Central memory CD8-positive, alpha-beta T cell (primary cell): ENCODE data around the gene MCL1.

Experiments used
- ATAC-seq: fragments of 150-1000 bp; cut with Tn5 transposase; replicated peaks from 2 replicates; pipeline ENCODE4 v1.10.0; 2022; ENCODE audit warnings: mild to moderate bottlenecking, moderate FRiP score, moderate number of reproducible peaks; ENCODE audit not compliant: poor library complexity, severe bottlenecking; ENCODE audit errors: extremely low read depth
- DNase-seq, 2 donors: peaks; one replicate each; pipeline ENCODE4 v3.0.0; 2021; ENCODE audit warnings: low spot score in 2 of 2
- H3K27ac Mint-ChIP-seq: one replicate; pipeline ENCODE4 v1.8.0; 2022; ENCODE audit warnings: low read depth, mild to moderate bottlenecking, moderate library complexity, mixed read lengths
- H3K27me3 Mint-ChIP-seq: one replicate; pipeline ENCODE4 v1.8.0; 2022; ENCODE audit warnings: mixed read lengths
- H3K36me3 Mint-ChIP-seq: one replicate; pipeline ENCODE4 v1.8.0; 2022; ENCODE audit warnings: mild to moderate bottlenecking, moderate library complexity, mixed read lengths; ENCODE audit not compliant: insufficient read depth
- H3K4me1 Mint-ChIP-seq: one replicate; pipeline ENCODE4 v1.8.0; 2022; ENCODE audit warnings: mixed read lengths
- H3K4me3 Mint-ChIP-seq: one replicate; pipeline ENCODE4 v1.8.0; 2022; ENCODE audit warnings: mild to moderate bottlenecking, moderate library complexity, mixed read lengths
- H3K9me3 Mint-ChIP-seq: one replicate; pipeline ENCODE4 v1.8.0; 2022; ENCODE audit warnings: mixed read lengths

MCL1 gene

GRCh38 chr1:150562446-150563339, 16.7 kb downstream of the MCL1 start:
- Mint-ChIP-seq H3K4me3 (peak overlapping the region; percentile 85), H3K4me1 (peaks cover 58% of the 10 kb centered on the region), H3K9me3 (no peaks in the 10 kb centered on the region), H3K27ac (peak overlapping the region; percentile 97), H3K36me3 (peaks cover 28% of the 10 kb centered on the region), H3K27me3 (no peaks in the 10 kb centered on the region)
- DNase-seq, result peak in 1 of 2 donors; percentile 53
- ATAC-seq, result peak; percentile 26

DNA sequence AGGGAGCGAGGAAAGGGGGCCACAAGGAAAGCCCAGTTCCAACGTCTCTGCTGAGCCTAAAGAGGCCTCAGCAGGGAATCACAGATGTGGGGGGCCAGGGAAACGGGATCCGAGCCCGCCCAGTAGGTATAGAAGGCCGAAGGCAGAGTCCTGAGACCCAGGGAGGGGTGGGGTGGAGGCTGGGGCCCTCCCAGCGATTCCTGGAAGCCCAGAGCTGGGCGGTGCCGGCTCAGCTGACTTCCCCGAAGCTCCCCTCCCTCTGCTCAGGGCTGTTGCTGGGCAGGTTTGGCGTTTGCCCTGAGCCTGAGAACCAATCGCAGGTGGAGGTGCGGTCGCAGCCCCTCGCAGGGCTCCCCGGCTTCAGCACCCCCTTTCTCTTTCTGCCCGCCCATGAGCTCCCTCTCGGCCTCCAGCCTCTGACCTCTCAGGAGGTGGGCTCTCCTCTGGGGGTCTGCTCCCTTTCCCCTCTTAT, 17.4 kb downstream of the MCL1 start:
- Mint-ChIP-seq H3K4me3 (peak overlapping the region; percentile 85), H3K36me3 (peaks cover 26% of the 10 kb centered on the region), H3K27me3 (no peaks in the 10 kb centered on the region), H3K9me3 (no peaks in the 10 kb centered on the region), H3K4me1 (peaks cover 51% of the 10 kb centered on the region), H3K27ac (peak overlapping the region; percentile 97)
- ATAC-seq (peak; percentile 40), DNase-seq (peak; percentile 57 to 60)

DNA sequence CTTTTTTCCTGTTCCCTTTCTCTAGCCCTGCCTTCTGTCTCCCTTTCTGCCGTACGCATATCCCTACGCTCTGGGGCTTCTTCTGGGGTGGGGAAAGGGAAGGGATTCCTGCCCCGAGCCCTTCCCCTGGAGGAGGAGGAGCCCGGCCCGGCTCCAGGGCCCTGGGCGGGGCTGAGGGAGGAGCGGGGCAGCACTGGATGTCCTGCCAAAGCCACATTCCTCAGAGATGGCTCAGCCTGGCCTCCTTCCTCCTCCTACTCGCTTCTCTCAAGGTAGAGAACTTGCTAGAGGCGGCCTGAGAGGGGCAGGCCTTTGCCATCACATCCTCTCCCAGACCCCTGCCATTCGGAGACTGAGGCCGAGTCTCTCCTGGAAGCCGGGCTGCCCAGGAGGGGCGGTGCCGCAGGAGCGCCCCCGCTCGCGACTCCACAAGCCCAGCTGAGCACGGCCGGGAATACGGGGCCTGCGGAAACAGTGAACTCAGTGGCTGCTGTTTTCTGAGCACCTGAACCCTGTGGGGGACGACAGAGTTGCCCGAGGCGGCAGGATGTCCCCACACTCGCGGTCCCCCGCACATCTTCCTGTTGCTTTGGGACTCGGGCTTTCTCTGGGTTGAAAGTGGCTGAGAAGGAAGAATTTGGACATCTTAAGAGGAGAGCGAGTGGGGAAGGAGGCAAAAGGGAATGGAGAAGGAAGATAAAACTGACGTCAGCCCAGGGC, 18.0 kb downstream of the MCL1 start:
- peak overlapping the region; percentile 85 for H3K4me3 Mint-ChIP-seq
- DNase-seq, result peak; percentile 54 to 55
- no peaks in the 10 kb centered on the region for H3K9me3 Mint-ChIP-seq
- peak; percentile 26 for ATAC-seq
- H3K27me3 Mint-ChIP-seq, result no peaks in the 10 kb centered on the region
- peaks cover 45% of the 10 kb centered on the region for H3K4me1 Mint-ChIP-seq
- peaks cover 26% of the 10 kb centered on the region for H3K36me3 Mint-ChIP-seq
- H3K27ac Mint-ChIP-seq, result peak overlapping the region; percentile 97

GRCh38 chr1:150560576-150561253, 18.7 kb downstream of the MCL1 start:
- DNase-seq (peak; percentile 67 to 71), ATAC-seq (peak; percentile 29)
- Mint-ChIP-seq H3K4me3 (peak overlapping the region; percentile 85), H3K27me3 (no peaks in the 10 kb centered on the region), H3K36me3 (peaks cover 23% of the 10 kb centered on the region), H3K9me3 (no peaks in the 10 kb centered on the region), H3K4me1 (peaks cover 45% of the 10 kb centered on the region), H3K27ac (peak overlapping the region; percentile 97)

DNA sequence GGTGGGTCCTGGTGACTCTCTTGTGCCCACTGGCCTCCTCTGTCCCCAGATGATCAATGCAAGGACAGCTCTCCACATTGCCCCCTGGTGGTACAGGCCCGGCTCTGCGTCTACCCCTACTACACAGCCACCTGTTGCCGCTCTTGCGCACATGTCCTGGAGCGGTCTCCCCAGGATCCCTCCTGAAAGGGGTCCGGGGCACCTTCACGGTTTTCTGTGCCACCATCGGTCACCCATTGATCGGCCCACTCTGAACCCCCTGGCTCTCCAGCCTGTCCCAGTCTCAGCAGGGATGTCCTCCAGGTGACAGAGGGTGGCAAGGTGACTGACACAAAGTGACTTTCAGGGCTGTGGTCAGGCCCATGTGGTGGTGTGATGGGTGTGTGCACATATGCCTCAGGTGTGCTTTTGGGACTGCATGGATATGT, 19.4 kb downstream of the MCL1 start:
- ATAC-seq (no peak), DNase-seq (peak; percentile 56 to 61)
- Mint-ChIP-seq H3K9me3 (no peaks in the 10 kb centered on the region), H3K27me3 (no peaks in the 10 kb centered on the region), H3K27ac (peak overlapping the region; percentile 97), H3K4me1 (peaks cover 48% of the 10 kb centered on the region), H3K36me3 (peaks cover 26% of the 10 kb centered on the region), H3K4me3 (peak overlapping the region; percentile 85)

- peak overlapping the region; percentile 85 for H3K4me3 Mint-ChIP-seq
- H3K9me3 Mint-ChIP-seq, result no peaks in the 10 kb centered on the region
- H3K4me1 Mint-ChIP-seq, result peaks cover 48% of the 10 kb centered on the region
- no peak for ATAC-seq
- no peak for DNase-seq
- H3K27ac Mint-ChIP-seq, result peak overlapping the region; percentile 97
- no peaks in the 10 kb centered on the region for H3K27me3 Mint-ChIP-seq
- peaks cover 26% of the 10 kb centered on the region for H3K36me3 Mint-ChIP-seq
These were observed 19.8 kb downstream of the MCL1 start for GRCh38 chr1:150559656-150560010.

GRCh38 chr1:150558761-150559655, 20.4 kb downstream of the MCL1 start:
- peaks cover 30% of the 10 kb centered on the region for H3K36me3 Mint-ChIP-seq
- no peak overlapping the region for H3K27ac Mint-ChIP-seq
- DNase-seq, result no peak
- H3K9me3 Mint-ChIP-seq, result no peaks in the 10 kb centered on the region
- no peak overlapping the region for H3K4me3 Mint-ChIP-seq
- peaks cover 45% of the 10 kb centered on the region for H3K4me1 Mint-ChIP-seq
- H3K27me3 Mint-ChIP-seq, result no peaks in the 10 kb centered on the region
- no peak for ATAC-seq

- Mint-ChIP-seq H3K27me3 (no peaks in the 10 kb centered on the region), H3K4me1 (peaks cover 38% of the 10 kb centered on the region), H3K4me3 (no peak overlapping the region), H3K9me3 (no peaks in the 10 kb centered on the region), H3K36me3 (peaks cover 27% of the 10 kb centered on the region), H3K27ac (no peak overlapping the region)
- ATAC-seq (no peak), DNase-seq (no peak)
These were observed 21.1 kb downstream of the MCL1 start for GRCh38 chr1:150558303-150558704.

DNA sequence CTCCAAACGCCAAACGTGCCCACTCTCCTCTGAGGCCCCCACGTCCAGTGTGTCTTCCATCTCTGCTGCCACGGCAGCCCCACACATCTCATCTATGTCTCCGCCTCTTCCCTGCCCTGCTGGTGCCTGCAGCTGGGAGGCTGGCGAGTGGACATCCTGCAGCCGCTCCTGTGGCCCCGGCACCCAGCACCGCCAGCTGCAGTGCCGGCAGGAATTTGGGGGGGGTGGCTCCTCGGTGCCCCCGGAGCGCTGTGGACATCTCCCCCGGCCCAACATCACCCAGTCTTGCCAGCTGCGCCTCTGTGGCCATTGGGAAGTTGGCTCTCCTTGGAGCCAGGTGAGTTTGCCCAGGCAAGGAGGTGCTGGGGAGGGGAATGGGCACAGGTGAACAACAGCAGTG, 21.6 kb downstream of the MCL1 start:
- Mint-ChIP-seq H3K4me3 (no peak overlapping the region), H3K27me3 (no peaks in the 10 kb centered on the region), H3K27ac (no peak overlapping the region), H3K36me3 (peaks cover 25% of the 10 kb centered on the region), H3K9me3 (no peaks in the 10 kb centered on the region), H3K4me1 (peaks cover 34% of the 10 kb centered on the region)
- ATAC-seq (no peak), DNase-seq (no peak)

DNA sequence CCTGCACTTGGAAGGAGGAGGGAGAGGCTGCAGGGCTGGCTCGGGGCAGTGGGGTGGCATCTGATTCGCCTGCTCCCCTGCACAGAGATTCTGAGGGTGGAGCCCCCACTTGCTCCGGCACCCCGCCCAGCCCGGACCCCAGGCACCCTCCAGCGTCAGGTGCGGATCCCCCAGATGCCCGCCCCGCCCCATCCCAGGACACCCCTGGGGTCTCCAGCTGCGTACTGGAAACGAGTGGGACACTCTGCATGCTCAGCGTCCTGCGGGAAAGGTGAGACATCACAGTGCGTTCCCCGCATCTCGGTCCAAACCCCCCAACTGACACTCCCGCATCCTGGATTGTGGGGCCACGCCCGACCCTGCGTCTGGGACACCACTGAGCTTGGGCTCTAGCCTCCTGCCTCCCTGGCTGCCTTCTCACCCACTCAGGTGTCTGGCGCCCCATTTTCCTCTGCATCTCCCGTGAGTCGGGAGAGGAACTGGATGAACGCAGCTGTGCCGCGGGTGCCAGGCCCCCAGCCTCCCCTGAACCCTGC, 22.3 kb downstream of the MCL1 start:
- H3K4me1 Mint-ChIP-seq, result peaks cover 34% of the 10 kb centered on the region
- H3K4me3 Mint-ChIP-seq, result no peak overlapping the region
- no peaks in the 10 kb centered on the region for H3K27me3 Mint-ChIP-seq
- DNase-seq (no peak), ATAC-seq (no peak)
- H3K9me3 Mint-ChIP-seq, result no peaks in the 10 kb centered on the region
- no peak overlapping the region for H3K27ac Mint-ChIP-seq
- peaks cover 22% of the 10 kb centered on the region for H3K36me3 Mint-ChIP-seq

DNA sequence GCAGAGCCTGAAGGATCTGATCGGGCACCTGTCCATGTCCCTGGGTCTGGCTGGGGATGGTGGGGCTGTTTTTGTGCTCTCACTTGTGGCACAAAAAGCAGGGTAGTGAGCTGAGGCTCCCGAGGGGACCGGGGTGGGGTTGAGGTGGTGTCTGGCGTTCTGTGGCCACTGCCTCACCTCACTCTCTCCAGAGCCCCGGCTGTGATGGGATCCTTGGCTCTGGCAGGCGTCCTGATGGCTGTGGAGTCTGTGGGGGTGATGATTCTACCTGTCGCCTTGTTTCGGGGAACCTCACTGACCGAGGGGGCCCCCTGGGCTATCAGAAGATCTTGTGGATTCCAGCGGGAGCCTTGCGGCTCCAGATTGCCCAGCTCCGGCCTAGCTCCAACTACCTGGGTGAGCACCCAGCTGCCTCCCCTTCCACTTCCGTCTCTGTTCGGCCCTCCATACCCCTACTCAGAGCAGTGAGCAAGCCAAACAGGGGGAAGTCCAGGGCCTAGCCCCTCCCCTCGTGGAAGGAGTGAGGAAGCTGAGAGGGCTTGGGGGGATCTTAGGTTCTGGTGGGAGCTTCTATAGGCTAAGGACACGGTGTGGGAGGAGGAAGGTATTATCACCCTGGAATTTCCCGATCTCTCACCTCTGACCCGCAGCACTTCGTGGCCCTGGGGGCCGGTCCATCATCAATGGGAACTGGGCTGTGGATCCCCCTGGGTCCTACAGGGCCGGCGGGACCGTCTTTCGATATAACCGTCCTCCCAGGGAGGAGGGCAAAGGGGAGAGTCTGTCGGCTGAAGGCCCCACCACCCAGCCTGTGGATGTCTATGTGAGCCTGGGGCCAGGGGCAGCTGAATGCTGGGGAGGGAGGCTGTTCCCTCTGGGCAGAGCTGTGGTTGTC, 23.2 kb downstream of the MCL1 start:
- no peaks in the 10 kb centered on the region for H3K27me3 Mint-ChIP-seq
- H3K4me1 Mint-ChIP-seq, result peaks cover 32% of the 10 kb centered on the region

More for the DNA sequence above, 23.2 kb downstream of the MCL1 start:
- ATAC-seq, result no peak
- H3K4me3 Mint-ChIP-seq, result no peak overlapping the region
- H3K27ac Mint-ChIP-seq, result no peak overlapping the region
- H3K36me3 Mint-ChIP-seq, result peaks cover 19% of the 10 kb centered on the region
- DNase-seq, result no peak
- H3K9me3 Mint-ChIP-seq, result no peaks in the 10 kb centered on the region
